ENCODE data around the gene MEF2C. TPM values are rescaled to one million over a fixed set of nuclear protein-coding genes. Genes with fewer than 3 reads are reported as not detected.
"Not testable (repeated sequence)": the region's sequence is repeated elsewhere in the genome, so short reads cannot be mapped to it uniquely, and the experiment has no call there.

Gene MEF2C
- total and polyA plus RNA-seq, 2 experiments from 2014 or later, result 107 to 175 TPM

- Histone ChIP-seq H3K4me1 (ENCODE audit: low read depth) (peaks cover 5% of the 10 kb centered on the region), H3K4me3 (no peak overlapping the region), H3K27ac (peak overlapping the region; percentile 63), H3K9me3 (ENCODE audit: low read depth) (no peaks in the 10 kb centered on the region), H3K36me3 (peaks cover 31% of the 10 kb centered on the region), H3K27me3 (no peaks in the 10 kb centered on the region)
- DNase-seq (ENCODE audit: low read depth in 1 of 2, low spot score in 1 of 2), result no peak
- no peak for TF ChIP-seq CTCF (IDR thresholded peaks at IDR 0.05; ENCODE audit: low read depth, low read length)
These were observed 24.6 kb downstream of the MEF2C start for GRCh38 chr5:88858392-88858791.

GRCh38 chr5:88856381-88856780 is 26.6 kb downstream of the MEF2C start:
- peaks cover 26% of the 10 kb centered on the region for H3K36me3 ChIP-seq
- not testable (repeated sequence) for DNase-seq (ENCODE audit: low read depth in 1 of 2, low spot score in 1 of 2); H3K27me3 ChIP-seq

GRCh38 chr5:88854769-88855168 is 28.2 kb downstream of the MEF2C start:
- peaks cover 5% of the 10 kb centered on the region for H3K4me1 ChIP-seq (ENCODE audit: low read depth)
- TF ChIP-seq CTCF (IDR thresholded peaks at IDR 0.05; ENCODE audit: low read depth, low read length), result no peak
- H3K27me3 ChIP-seq, result no peaks in the 10 kb centered on the region
- no peak for DNase-seq (ENCODE audit: low read depth in 1 of 2, low spot score in 1 of 2)
- no peak overlapping the region for H3K4me3 ChIP-seq
- peak overlapping the region; percentile 42 for H3K27ac ChIP-seq
- H3K36me3 ChIP-seq, result peaks cover 22% of the 10 kb centered on the region
- H3K9me3 ChIP-seq (ENCODE audit: low read depth), result no peaks in the 10 kb centered on the region

More at GRCh38 chr5:88856381-88856780, 26.6 kb downstream of the MEF2C start:
- H3K9me3 ChIP-seq (ENCODE audit: low read depth); H3K4me3 ChIP-seq; H3K4me1 ChIP-seq (ENCODE audit: low read depth); H3K27ac ChIP-seq: not testable (repeated sequence)

- DNase-seq (ENCODE audit: low read depth in 1 of 2, low spot score in 1 of 2), result no peak
- Histone ChIP-seq H3K36me3 (no peaks in the 10 kb centered on the region), H3K27ac (peak overlapping the region; percentile 43), H3K9me3 (ENCODE audit: low read depth) (no peaks in the 10 kb centered on the region), H3K4me1 (ENCODE audit: low read depth) (peaks cover 33% of the 10 kb centered on the region), H3K4me3 (no peak overlapping the region), H3K27me3 (no peaks in the 10 kb centered on the region)
- TF ChIP-seq CTCF (IDR thresholded peaks at IDR 0.05; ENCODE audit: low read depth, low read length), result no peak
These were observed 35.6 kb downstream of the MEF2C start for GRCh38 chr5:88847420-88847819.

- H3K9me3 ChIP-seq (ENCODE audit: low read depth), result no peaks in the 10 kb centered on the region
- peak overlapping the region; percentile 15 for H3K27ac ChIP-seq
- peaks cover 33% of the 10 kb centered on the region for H3K4me1 ChIP-seq (ENCODE audit: low read depth)
These were observed 36.5 kb downstream of the MEF2C start for GRCh38 chr5:88846434-88846833.

More at GRCh38 chr5:88846434-88846833, 36.5 kb downstream of the MEF2C start:
- Histone ChIP-seq H3K27me3 (no peaks in the 10 kb centered on the region), H3K36me3 (no peaks in the 10 kb centered on the region), H3K4me3 (no peak overlapping the region)
- no peak for DNase-seq (ENCODE audit: low read depth in 1 of 2, low spot score in 1 of 2)
- TF ChIP-seq CTCF (IDR thresholded peaks at IDR 0.05; ENCODE audit: low read depth, low read length), result no peak

All from cardiac muscle cell (in vitro differentiated cells and primary cell).